ENCODE results near the gene IL6ST. TPM values are rescaled to one million over a fixed set of nuclear protein-coding genes. Genes with fewer than 3 reads are reported as not detected.

IL6ST gene
- total and polyA plus RNA-seq, 2 donors from 2014 or later: 39.2 to 378 TPM

GRCh38 chr5:55920784-55921183, 74.0 kb downstream of the IL6ST start:
- DNase-seq (peak in 2 of 5 donors; percentile 24 to 30), FAIRE-seq (no peak)
- no peak overlapping the region for H3K9ac ChIP-seq (ENCODE audit: low read length in 3 of 3)
- no peak overlapping the region for H3K27ac ChIP-seq (ENCODE audit: low read depth in 2 of 2, low read length in 2 of 2)
- H3K36me3 ChIP-seq (ENCODE audit: control insufficient read depth in 2 of 3, insufficient read depth in 3 of 3, low read length in 3 of 3): no peaks in the 10 kb centered on the region
- H3K27me3 ChIP-seq (ENCODE audit: control insufficient read depth, insufficient read depth, low read length): no peaks in the 10 kb centered on the region
- no peak overlapping the region for H3K4me3 ChIP-seq (ENCODE audit: low read length in 3 of 3)
- no peaks in the 10 kb centered on the region for H3K9me3 ChIP-seq (ENCODE audit: control insufficient read depth in 2 of 3, insufficient read depth in 1 of 3, low read length in 3 of 3)
- intact Hi-C loops (cut with DNase I): no loop called here
- no peak for TF ChIP-seq CTCF (IDR thresholded peaks at IDR 0.05; ENCODE audit: borderline replicate concordance, extremely low read depth, insufficient read depth)
- H3K4me1 ChIP-seq (ENCODE audit: control insufficient read depth in 2 of 3, insufficient read depth in 2 of 3, low read depth in 1 of 3, low read length in 3 of 3): peaks cover 0 to 2% (median 0%) of the 10 kb centered on the region in 3 donors

GRCh38 chr5:55919625-55920024, 75.1 kb downstream of the IL6ST start:
- intact Hi-C loops (cut with DNase I): no loop called here
- FAIRE-seq: no peak
- TF ChIP-seq CTCF (IDR thresholded peaks at IDR 0.05; ENCODE audit: borderline replicate concordance, extremely low read depth, insufficient read depth): no peak
- H3K36me3 ChIP-seq (ENCODE audit: control insufficient read depth in 2 of 3, insufficient read depth in 3 of 3, low read length in 3 of 3): no peaks in the 10 kb centered on the region
- H3K4me1 ChIP-seq (ENCODE audit: control insufficient read depth in 2 of 3, insufficient read depth in 2 of 3, low read depth in 1 of 3, low read length in 3 of 3): peaks cover 0 to 2% (median 0%) of the 10 kb centered on the region in 3 donors
- DNase-seq: peak in 1 of 5 donors; percentile 10
- no peak overlapping the region for H3K4me3 ChIP-seq (ENCODE audit: low read length in 3 of 3)
- no peak overlapping the region for H3K27ac ChIP-seq (ENCODE audit: low read depth in 2 of 2, low read length in 2 of 2)
- H3K27me3 ChIP-seq (ENCODE audit: control insufficient read depth, insufficient read depth, low read length): no peaks in the 10 kb centered on the region
- H3K9ac ChIP-seq (ENCODE audit: low read length in 3 of 3): no peak overlapping the region
- no peaks in the 10 kb centered on the region for H3K9me3 ChIP-seq (ENCODE audit: control insufficient read depth in 2 of 3, insufficient read depth in 1 of 3, low read length in 3 of 3)

- Histone ChIP-seq H3K4me3 (ENCODE audit: low read length in 3 of 3) (no peak overlapping the region), H3K36me3 (ENCODE audit: control insufficient read depth in 2 of 3, insufficient read depth in 3 of 3, low read length in 3 of 3) (no peaks in the 10 kb centered on the region), H3K27me3 (ENCODE audit: control insufficient read depth, insufficient read depth, low read length) (no peaks in the 10 kb centered on the region), H3K4me1 (ENCODE audit: control insufficient read depth in 2 of 3, insufficient read depth in 2 of 3, low read depth in 1 of 3, low read length in 3 of 3) (peaks cover 0 to 11% (median 8%) of the 10 kb centered on the region in 3 donors), H3K9ac (ENCODE audit: low read length in 3 of 3) (no peak overlapping the region), H3K9me3 (ENCODE audit: control insufficient read depth in 2 of 3, insufficient read depth in 1 of 3, low read length in 3 of 3) (no peaks in the 10 kb centered on the region), H3K27ac (ENCODE audit: low read depth in 2 of 2, low read length in 2 of 2) (no peak overlapping the region)
- intact Hi-C loops (cut with DNase I): no loop called here
- DNase-seq: peak in 3 of 5 donors; percentile 37 to 40 (median 37)
- FAIRE-seq: no peak
- no peak for TF ChIP-seq CTCF (IDR thresholded peaks at IDR 0.05; ENCODE audit: borderline replicate concordance, extremely low read depth, insufficient read depth)
These were observed 76.4 kb downstream of the IL6ST start for GRCh38 chr5:55918087-55919035.

Data from kidney (tissue), 14 donors.